OCI-LY1 (cell line): Measurements from ENCODE around the gene PCNP.

Source experiments
- EZH2 ChIP-seq: fragments of 200-600 bp; sonication (generic), shearing (Covaris generic); IDR thresholded peaks from 2 replicates; pipeline ENCODE4 v1.8.0; 2017; ENCODE audit warnings: borderline replicate concordance, mixed run types, mild to moderate bottlenecking, antibody characterized with exemption, low read length, moderate library complexity, mixed read lengths
- TF ChIP-seq, protein P1 (sequence below): fragments of 200-600 bp; sonication (generic), shearing (Covaris generic); IDR thresholded peaks from 2 replicates; pipeline ENCODE4 v1.5.1; 2017; ENCODE audit warnings: mild to moderate bottlenecking, antibody characterized with exemption, low read length, moderate library complexity, mixed read lengths

DNA sequence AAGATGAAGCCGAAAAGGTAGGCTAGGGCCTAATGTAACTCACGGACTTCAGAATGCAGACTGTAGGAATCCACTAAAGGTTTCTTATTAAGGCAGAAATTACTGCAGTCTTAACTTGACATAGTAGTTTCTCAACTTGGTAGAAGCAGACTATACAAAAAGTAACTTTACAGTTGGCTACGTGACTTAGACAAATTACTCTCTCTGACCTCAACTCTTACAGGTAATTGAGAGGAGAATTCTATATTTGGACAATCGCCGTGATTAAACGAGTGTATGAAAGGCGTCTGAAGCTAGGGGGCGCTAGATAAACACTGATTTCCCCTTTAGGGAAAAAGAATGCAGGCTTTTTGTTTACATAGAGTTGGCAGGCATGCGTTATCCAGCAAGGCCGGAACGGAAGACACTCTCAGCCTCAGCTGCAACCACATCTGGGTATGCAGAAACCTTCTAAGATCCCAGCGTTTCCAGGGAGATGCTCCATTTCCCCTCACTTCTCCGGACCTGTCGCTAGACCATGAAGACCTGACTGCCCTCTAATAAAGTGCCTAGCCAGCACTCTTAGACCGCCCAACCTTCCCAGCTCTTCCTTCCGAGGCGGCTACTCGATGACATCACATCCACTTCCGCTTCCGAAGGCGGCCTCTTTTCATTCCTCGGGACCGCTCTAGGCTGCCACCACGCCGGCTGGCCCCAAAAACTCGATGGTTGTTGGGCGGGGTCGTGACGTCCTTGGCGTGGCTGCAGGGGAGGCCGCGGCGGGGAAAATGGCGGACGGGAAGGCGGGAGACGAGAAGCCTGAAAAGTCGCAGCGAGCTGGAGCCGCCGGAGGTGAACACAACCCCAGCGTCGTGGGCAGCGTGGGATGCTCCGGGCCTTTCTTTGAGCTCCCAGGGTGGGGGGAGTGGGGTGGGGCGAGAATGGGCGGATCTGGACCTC lies at the start of gene PCNP:
- TF ChIP-seq, protein P1, sequence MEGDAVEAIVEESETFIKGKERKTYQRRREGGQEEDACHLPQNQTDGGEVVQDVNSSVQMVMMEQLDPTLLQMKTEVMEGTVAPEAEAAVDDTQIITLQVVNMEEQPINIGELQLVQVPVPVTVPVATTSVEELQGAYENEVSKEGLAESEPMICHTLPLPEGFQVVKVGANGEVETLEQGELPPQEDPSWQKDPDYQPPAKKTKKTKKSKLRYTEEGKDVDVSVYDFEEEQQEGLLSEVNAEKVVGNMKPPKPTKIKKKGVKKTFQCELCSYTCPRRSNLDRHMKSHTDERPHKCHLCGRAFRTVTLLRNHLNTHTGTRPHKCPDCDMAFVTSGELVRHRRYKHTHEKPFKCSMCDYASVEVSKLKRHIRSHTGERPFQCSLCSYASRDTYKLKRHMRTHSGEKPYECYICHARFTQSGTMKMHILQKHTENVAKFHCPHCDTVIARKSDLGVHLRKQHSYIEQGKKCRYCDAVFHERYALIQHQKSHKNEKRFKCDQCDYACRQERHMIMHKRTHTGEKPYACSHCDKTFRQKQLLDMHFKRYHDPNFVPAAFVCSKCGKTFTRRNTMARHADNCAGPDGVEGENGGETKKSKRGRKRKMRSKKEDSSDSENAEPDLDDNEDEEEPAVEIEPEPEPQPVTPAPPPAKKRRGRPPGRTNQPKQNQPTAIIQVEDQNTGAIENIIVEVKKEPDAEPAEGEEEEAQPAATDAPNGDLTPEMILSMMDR = peak; percentile 93
- no peak for TF ChIP-seq EZH2
